Activated T-helper 9 cell treated with anti-CD3 and anti-CD28 coated beads, Interleukin-2, amount 50 U/mL, for 16 hours (primary cell): ENCODE measurements around the gene DPM2.

Source experiments
- DNase-seq: peaks from one replicate; pipeline ENCODE4 v3.0.0-alpha.2; 2020; ENCODE audit warnings: low read depth

The DPM2 gene, protein sequence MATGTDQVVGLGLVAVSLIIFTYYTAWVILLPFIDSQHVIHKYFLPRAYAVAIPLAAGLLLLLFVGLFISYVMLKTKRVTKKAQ

GRCh38 chr9:127937388-127938297 lies at the start of gene DPM2:
TSS of gene DPM2 (minus strand) at chr9:127937854. CDS start at chr9:127937820, 34 bp downstream.
- DNase-seq, result peak; percentile 80

DNA sequence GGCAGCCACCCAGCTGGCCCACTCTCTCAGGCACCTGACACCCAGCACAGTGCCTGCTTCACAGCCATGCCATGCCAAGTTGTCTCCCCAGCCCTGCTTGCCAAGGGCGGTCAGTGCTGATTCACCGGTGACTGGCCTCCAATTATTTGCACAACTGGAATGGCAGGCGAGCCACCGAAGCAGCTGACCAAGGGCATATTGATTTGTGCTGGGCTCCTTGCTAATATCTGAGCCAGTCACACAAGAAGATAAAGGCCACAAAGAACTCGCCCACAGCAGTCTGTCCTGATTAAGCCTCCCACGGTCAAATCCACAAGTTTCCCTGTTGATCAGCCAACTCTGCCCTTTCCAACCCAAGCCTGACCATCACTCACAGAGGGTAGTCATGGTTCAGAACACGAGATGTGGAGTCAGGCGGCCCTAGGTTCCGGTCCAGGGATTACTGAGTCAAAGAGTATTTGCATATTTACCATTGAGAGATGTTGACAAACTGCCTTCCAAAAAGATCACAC lies 49.5 kb upstream of the DPM2 start:
- DNase-seq, result no peak

DNA sequence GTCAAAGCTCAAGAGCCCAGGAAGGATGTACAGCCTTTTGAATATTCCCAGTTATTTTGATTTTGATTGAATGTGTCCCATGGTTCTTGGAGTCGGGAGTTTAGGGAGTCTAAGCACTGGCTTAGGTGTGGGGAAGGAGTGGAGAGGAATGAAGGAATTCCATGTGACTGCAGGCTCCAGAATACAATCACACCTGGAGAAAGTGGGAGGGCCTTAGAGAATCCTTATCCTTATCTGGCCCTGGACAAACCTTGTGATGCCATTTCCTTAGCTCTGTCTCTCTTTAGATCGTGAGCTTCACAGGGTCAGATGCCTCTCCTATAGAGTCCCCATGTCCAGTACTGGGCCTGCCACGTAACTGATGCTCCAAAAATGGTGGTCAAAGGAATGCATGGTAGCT lies 47.4 kb upstream of the DPM2 start:
- DNase-seq, result no peak

DNA sequence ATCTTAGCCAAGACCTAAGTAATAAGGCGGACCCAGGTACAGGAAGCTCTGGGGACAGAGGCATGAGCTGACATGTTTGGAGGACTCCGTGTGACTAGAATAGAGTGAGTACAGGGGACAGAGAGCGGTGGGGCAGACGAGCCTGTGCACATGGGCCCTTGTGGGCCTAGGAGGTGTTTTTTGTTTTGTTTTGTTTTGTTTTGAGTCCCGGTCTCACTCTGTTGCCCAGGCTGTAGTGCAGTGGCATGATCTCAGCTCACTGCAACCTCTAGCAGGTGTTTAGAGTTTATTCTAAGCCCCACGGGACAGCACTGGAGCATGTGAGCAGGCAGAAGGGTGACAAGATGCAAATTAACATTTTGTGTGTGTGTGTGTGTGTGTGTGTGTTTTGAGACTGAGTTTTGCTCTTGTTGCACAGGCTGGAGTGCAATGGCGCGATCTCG lies 46.2 kb upstream of the DPM2 start:
- DNase-seq, result no peak

GRCh38 chr9:127982912-127983311 lies 45.3 kb upstream of the DPM2 start:
- DNase-seq, result no peak

- no peak for DNase-seq
Observed at GRCh38 chr9:127981559-127982121, 44.0 kb upstream of the DPM2 start.

- DNase-seq, result peak; percentile 96
Observed at GRCh38 chr9:127980706-127981558, 43.3 kb upstream of the DPM2 start, which contains the start of gene EEIG1. TSS of gene EEIG1 (minus strand) at chr9:127980989. CDS start at chr9:127980137, 852 bp downstream.

GRCh38 chr9:127980060-127980705 lies 42.5 kb upstream of the DPM2 start:
- DNase-seq, result peak; percentile 45

GRCh38 chr9:127979333-127980059 lies 41.8 kb upstream of the DPM2 start:
- DNase-seq, result no peak

DNA sequence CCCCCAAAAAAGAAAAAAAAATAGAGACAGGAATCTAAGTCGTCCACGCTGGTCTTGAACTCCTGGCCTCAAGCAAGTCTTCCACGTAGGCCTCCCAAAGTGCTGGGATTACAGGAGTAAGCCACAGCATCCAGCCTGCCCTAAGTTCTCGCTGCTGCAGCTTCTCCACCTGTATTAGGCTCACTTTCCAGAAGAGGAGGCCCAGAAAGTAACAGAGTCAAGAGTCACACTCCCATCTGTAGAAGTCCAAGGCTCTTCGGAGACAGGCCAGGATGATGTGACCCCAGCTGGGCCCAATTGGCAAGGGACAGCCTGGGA lies 41.3 kb upstream of the DPM2 start:
- DNase-seq, result no peak

GRCh38 chr9:127977884-127978647 lies 40.4 kb upstream of the DPM2 start:
- DNase-seq, result no peak

DNA sequence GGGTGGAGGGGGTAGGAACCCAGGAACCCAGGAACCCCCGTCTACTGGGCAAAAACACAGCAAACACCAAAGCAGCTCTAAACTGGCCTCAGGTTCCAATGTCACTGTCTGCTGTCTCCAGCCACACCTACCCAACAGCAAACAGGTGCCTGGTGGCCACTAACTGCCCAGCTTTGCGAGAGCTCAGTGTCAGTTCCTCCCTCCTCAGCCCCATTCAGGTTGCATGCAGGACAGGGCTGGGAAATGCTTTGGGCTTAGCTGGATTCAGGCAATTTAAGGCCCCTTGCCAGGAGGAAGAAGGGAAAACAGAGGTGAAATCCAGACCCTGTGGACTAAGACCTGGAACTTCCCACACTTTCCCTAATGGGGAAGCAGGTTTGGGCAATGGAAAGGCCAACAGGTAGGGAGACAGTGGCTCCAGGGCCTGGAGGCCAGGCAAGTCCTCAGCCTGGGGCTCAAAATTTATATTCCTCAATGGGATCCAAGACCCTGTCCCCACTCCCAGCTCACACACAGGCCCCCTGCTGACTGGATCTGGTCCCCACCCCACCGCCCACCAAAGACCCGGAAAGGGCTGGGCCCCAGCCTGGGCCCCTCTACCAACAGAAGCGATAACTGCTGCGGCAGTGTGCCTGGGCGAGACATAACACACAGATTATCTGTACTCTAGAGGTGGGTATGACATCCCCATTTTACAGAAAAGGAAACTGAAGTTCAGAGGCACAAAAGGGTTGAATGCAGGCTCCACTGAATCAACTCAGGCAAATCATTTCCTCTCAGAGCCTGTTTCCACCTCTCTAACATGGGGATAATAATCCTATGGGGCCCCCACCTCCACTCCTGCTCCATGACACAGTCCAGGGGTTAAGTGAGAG lies 39.6 kb upstream of the DPM2 start:
- DNase-seq, result no peak

DNA sequence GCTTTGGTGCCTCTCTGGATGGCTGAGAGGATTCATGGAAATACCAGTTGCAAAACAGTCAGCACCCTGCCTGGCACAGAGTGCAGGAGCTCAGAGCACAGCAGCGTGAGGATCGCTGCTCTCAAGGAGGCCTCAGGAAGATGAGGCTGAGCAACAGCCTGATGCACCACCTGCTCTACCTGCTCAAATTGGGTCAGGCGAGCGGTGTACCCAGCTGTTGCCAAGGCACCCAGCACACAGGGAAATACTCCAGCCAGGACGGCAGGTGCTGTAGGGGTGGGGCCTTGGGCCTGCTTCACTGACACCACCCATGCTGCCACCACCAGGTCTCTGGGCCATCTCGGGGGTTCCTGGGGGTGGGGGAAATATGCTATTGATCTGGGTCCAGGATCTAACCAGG lies 38.8 kb upstream of the DPM2 start:
- DNase-seq, result no peak

GRCh38 chr9:127975376-127976315 lies 38.0 kb upstream of the DPM2 start:
- DNase-seq, result no peak

DNA sequence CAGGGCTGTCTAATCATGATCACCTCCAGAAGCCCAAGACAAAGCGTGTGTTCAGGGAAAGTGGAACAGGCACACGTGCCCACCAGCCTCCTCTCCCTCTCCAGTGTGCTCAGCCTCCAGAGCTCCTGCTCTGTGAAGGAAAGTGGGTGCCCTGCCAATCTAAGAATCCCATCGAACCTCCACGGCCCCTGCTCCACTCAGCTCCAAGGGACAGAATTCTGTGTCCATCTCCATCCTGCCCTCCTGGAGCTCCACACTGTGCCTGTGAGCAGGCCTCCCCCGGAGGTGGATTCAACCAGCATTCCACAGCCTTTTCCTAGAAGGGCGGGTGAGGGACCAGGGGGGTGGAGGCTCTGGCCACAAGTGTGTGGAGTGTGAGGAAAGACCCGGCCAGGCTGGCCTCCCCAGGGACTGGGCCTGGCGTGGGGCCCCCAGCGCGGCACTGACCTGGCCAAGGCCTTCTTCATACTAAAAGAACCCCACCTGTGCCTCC lies 37.2 kb upstream of the DPM2 start:
- no peak for DNase-seq

GRCh38 chr9:127974001-127974768 lies 36.5 kb upstream of the DPM2 start:
- no peak for DNase-seq
